SHP77 (cell line): ENCODE data around the gene ZNF628.
"Not testable (repeated sequence)": the region's sequence is repeated elsewhere in the genome, so short reads cannot be mapped to it uniquely, and the experiment has no call there.

Source experiments
- DNase-seq, 2 experiments: peaks; one replicate each; lab custom pipeline; 2025; lab: John Stamatoyannopoulos, UW

ZNF628 gene

DNA sequence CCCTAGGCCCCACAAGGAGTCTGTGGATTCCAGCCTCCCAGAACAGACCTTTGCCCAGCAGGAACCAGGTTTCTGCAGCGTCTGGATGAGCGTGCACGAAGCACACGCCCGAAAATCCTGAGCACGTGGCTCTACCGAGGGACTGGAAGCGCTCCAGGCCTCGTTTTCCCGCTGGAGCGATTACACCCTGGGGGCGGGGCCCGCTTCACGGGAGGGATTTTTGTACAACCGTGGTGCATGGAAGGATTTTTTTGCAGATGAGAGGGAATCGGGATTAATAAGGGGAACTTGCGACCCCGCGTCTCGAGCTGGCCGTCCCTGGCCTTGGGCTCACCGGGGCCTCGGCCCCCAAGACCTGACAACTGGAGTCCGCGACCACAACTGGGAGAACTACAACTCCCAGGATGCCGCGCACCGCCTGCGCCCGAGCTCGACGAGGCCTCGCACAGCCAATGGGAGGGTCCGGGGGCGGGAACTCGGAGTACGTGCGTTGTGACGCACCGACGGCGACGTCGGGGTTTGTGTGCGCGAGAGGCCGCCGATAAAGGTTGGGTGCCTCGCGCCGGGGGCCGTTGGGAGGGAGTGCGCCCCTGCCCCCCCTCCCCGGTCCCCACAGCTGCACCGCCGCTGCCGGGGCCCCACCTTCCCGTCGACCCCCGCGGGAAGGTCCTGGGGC, at the start of gene ZNF628:
Gene ZNF628 (plus strand): TSS at position 518 of the 676 bp plus-strand sequence. CDS start 3,294 bp downstream, outside the sequence.
- DNase-seq: peak; percentile 94 to 97

DNA sequence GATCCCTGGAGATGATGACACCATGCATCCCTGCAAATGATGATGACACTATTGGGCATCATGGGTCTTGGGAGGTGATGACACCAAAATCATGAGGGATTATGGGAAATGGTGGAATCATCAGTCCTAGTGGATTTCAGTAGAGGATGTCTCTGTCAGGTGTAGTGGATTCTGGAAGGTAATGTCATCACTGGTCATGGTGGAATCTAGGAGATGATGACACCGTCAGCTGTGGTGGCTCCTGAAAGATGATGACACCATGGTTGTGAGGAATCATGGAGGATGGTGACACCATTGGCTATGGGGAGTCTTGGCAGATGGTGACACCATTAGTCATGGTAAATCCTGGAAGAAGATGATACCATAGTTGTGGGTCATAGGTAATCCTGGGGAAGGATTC, 45.2 kb upstream of the ZNF628 start:
- DNase-seq: no peak

DNA sequence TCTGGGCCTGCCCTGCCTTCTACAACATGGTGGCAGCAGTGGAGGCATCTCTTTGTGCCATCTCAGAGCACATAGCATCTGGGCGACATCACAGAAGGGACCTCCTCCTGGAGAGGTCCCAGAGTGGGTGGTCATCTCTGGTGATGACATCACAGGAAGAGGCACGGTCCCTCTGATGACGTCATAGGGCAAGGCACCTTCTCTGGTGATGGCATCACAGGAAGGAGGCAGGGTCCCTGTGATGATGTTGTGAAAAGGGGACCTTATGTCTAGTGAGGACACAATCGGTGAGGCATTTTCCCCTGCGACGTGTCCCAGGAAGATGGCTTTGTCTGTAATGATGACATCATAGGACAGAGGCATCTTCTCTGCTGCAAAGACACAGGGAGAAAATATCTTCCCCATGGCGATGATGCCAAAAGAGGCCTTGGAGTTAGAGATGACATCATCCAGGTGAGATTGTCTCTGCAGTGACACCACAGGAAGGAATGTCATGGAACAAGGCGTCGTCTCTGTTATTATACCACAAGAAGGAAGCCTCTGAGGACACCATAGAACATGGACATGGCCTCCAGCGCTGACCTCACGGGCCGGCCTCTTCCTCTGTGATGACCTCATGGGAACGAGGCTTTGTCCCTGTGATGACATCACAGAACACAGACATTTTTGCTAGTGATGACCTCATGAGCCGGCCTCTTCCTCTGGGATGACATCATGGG, 44.0 kb upstream of the ZNF628 start:
- DNase-seq: no peak

DNA sequence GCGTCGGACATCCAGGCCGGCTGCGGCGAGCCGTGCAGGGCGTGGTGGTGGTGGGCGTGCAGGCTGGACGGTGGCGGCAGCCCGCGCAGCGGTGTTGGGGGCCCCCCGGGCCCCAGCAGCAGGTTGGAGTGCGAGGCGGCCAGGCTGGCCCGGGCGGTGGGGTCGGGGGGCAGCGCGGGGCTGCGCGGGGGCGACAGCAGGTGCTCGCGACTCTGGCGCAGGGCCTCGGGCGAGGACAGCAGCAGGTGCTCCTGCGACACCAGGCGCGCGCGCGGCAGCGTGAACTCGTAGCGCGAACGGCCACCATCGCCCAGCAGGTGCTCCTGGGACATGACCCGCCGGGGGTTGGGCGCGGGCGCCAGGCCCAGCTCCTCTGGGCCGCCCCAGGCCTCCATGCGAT, 43.1 kb upstream of the ZNF628 start:
- DNase-seq: no peak

DNA sequence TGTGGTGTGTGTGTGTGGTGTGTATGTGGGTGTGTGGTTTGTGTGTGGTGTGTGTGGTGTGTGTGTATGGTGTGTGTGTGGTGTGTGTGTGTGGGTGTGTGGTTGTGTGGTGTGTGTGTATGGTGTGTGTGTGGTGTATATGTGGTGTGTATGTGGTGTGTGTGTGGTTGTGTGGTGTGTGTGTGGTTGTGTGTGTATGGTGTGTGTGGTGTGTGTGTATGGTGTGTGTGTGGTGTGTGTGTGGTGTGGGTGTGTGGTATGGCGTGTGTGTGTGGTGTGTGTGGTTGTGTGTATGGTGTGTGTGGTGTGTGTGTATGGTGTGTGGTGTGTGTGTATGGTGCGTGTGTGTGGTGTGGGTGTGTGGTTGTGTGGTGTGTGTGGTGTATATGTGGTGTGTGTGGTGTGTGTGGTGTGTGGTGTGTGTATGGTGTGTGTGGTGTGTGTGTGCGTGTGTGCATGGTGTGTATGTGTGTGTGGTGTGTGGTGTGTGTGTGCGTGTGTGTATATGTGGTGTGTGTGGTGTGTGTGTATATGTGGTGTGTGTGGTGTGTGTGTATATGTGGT, 42.0 kb upstream of the ZNF628 start:
- no peak for DNase-seq

DNA sequence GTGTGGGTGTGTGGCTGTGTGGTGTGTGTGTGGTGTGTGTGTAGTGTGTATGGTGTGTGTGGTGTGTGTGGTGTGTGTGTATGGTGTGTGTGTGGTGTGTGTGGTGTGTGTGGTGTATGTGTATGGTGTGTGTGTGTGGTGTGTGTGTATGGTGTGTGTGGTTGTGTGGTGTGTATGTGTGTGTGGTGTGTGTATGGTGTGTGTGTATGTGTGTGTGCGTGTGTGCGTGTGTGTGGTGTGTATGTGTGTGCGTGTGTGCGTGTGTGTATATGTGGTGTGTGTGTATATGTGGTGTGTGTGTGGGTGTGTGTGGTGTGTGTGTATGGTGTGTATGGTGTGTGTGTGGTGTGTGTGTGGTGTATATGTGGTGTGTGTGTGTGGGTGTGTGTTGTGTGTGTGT, 41.4 kb upstream of the ZNF628 start:
- DNase-seq: no peak

DNA sequence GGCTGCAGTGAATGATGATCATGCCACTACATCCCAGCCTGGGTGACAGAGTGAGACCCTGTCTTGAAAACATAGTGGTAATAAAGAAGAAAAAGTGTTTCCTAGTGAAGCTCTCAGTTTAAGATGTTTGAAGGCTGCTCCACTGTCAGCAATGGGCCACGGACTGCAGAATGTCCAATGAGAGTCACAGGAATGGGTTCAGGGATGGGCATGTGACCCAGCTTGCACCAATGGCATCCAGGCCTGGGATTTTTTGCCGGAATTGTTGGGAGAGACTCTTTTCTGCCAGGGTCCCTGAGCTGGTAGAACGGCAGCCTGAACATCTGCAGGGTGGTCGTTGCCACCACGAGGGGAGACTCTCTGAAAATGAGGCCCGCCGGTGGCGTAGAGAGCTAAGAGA, 39.6 kb upstream of the ZNF628 start:
- no peak for DNase-seq

DNA sequence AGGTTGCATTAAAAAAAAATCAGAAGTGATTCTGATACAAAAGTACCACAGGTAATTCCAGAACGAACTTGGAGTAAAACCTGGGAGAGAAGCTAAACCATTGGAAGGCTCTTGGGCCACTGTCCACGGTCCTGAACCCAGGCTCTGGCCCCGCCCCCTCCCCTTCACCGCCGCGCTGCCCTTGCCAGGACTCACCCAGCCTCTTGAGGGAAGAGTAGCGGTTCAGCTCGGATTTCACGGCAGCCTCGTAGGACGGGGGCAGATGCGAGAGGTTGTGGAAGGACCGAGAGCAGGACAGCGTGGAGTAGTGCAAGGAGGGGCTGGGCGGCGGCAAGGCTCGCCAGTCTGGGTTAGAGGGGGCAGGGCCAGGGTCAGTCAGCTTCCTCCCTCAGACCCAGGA, 39.0 kb upstream of the ZNF628 start:
- DNase-seq: peak; percentile 32 to 58

DNA sequence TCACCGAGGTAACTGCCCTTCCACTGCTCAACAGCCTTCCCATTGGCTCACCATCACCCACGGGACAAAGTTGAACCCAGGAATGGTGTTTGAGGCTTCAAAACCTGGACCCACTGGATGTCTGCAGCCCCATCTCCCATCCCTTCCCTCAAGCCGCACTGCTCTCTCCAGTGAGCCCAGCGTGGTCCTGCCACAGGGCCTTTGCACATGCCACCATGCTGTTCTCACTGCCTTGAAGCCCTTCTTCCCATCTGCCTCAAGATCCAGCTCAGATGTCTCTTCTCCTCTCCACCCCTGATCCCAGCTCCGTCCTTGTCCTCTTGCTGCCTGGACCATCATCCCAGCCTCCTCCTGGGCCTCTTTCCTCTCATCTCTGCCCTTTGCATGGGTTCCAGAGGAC, 37.4 kb upstream of the ZNF628 start:
- no peak for DNase-seq

DNA sequence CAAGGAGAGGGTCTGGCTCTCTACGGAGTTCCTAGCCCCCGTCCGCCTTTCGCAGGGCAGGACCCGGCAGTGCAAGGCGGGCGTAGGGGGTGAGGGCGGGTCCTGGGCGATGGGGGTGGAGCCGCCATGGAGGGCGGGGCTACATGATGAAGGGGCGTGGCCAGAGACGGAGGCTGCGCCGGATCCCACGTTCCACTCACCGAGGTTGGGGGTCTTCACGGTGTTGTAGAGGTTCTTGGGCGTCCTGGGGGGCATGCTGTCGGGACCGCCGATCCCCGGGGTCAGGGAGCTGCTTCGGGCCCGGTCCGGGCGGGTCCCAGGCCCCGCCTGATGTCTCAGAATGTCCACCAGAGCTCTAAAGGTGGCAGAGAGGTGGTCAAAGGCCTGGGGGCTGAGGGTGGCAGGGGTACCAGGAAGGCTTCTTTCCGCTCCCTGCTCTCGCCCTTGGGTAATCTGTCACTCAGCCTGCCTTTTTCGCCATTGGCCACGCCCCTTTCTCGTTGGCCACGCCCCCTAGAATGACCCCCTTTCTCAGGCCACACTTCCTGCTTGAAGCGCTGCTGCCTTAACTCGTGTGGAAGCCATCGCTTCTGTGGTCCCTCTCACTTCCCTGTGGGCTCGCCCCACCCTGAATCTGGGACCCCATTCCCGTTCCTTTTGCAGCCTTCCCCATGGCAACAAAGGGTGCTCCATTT, 35.9 kb upstream of the ZNF628 start:
- DNase-seq: no peak

DNA sequence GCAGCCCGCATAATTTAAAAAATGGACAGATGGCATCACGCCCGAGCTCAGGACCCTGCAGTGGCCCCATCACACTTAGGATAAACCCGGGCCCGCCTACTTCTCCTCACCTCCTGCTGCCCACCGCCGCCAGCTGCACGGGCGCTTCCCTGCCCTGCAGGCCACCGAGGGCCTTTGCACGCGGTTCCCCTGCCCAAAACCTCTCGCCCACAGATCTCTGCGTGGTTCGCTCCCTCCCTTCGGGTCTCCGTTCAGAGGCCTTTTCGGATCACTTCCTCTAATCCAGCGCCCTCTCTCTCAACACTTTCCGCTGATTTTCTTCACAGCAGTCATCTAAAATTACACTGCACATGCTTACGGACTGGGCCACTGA, 35.1 kb upstream of the ZNF628 start:
- no peak for DNase-seq

DNA sequence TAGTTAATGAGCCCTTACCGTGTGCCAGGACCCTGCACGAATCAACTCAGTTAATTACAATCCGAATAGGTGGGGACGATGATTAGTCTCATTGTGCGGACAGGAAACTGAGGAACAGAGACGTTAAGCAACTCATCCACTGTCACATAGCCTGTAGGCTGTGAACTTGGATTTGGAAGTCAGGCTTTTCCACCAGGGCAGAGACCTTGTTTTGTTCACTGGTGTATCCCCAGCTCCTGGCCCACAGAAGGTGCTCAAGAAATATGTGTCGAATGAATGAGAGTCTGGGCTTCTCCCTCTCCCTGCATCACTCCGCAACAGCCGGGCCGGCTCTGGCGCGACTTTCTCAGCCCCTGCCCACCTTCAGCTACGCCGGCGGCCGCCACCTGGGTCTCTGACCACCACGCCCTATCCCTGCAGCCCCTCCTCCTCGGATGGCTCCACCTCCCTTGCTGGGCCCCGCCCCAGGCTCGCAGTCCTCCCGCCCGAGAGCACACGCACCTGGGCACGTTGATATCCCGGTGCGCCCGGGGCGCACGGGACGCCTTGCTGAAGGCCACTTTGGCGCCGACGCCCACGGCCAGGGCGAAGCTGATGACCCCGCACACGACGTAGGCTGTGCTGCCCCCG, 34.6 kb upstream of the ZNF628 start:
- DNase-seq: no peak

DNA sequence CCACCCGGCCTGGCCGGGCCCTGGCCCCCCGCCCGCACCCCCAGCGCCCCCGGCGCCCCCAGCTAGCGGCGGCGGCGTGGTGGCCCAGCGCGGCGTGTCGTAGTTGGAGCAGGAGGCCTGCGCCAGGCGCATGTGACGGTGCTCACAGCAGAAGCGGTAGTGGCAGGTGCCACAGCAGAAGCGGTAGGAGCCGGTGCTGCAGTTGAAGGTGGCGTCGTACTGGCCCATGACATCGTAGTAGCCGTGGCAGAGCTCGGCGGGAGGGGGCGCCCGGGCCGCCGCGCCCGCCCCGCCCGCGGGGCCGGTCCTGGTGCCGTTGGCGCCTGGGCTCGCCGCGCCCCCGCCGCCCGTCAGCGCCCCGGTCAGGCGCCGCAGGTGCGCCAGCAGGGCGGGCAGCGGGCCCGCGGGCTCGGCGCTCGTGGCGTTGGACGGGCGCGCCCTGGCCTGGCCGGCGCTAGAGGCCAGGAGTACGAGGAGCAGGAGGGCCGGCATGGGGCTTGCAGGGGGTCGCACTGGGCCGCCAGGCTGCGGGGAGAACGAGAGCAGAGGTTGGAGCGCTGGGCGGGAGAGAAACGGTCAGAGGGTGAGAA, 34.0 kb upstream of the ZNF628 start:
- DNase-seq: peak in 1 of 2 experiments; percentile 7

DNA sequence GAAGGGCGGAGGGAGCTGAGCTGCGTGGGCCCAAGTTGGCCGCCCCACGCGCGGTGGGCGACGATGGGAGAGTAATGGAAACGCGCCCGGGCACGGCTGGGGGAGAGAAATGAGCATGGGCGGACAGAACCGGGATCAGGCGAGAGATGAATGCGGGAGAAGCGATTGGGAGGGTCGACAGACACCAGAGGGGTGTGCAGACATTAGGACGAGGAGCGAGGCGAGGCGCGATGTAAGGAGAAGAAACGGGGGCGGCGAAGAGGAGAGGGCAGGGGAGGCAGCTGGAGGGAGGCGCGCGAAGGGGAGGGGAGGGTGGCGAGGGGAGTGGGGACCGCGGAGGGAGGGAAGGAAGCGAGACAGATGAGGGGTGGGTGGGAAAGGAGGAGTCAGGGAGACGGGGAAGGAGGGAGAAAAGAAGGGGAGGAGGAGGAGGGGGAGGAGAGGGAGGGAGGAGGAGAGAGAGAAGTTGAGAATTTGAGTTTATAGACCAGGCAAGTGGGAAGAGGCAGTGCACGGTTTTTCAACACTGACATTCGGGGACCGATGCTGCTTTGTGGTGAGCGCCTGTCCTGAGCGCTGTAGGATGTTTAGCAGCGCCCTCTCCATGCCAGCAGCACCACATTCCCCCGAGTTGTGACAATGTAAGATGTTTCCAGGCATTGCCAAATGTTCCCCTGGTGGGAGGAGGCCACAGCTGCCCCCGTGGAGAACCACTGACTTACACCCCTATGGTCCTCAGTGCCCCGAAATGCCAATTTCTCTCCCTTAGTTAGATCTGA, 33.2 kb upstream of the ZNF628 start, which contains the start of gene SHISA7:
Gene SHISA7 (minus strand): TSS at position 256 of the 779 bp plus-strand sequence. CDS start 437 bp downstream, outside the sequence.
- DNase-seq: no peak

DNA sequence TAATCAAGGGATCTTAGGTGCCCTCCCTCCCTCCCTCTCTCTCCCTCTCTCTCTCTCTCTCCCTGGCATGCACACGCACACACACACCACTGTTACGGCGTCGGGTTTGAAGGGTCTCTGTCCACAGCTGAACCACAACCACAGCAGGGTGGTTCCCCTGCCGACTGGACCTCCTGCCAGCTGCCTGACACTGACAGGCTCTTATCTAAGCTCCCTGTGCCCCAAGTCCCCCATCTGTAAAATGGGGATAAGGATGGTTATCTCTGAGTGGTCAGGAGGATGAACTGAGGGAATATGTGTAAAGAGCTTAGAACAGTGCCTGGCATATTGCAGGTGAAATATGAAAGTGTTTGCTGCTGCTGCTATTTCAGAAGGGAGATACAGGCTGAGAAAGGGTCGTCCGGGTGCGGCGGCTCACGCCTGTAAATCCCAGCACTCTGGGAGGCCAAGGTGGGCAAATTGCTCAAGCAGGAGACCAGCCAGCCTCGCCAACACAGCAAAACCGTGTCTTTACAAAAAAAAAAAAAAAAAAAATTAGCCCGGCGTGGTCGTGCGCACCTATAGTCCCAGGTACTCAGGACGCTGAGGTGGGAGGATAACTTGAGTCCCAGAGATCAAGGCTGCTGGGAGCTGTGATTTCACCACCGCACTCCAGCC, 32.5 kb upstream of the ZNF628 start:
- no peak for DNase-seq

DNA sequence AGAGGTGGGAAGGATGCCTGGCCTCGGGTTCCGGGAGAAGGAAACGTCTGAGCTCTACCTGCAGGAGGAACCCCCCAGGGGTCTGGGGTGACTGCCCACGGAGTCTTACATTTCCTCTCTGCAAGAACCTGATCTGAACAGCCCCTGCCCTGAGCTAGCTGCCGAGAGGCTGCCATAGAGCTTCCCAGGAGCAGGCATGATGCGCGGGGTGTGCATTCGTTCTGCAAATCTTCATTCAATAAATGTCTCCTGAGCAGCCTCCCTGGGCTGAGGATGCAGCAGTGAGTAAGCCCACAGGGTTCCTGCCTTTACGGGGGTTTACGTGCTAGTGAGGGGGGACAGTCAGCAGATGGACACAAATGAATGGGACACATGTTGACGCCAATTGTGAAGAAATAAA, 31.8 kb upstream of the ZNF628 start:
- DNase-seq: no peak

DNA sequence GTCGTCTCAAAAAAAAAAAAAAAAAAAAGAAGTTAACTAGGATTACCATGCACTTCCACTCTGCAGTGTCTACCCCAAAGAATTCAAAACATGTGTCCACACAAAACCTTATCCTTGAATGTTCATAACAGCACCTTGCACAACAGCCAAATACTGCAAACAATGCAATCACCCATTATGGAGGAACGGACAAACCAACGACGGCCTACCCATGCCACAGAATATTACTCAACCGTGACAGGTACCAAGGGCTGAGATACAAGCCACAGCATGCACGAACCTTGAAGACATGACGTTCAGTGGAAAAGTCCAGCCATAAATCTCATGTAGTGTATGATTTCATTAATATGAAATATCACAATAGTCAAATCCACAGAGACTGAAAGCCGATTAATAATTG, 30.4 kb upstream of the ZNF628 start:
- no peak for DNase-seq

DNA sequence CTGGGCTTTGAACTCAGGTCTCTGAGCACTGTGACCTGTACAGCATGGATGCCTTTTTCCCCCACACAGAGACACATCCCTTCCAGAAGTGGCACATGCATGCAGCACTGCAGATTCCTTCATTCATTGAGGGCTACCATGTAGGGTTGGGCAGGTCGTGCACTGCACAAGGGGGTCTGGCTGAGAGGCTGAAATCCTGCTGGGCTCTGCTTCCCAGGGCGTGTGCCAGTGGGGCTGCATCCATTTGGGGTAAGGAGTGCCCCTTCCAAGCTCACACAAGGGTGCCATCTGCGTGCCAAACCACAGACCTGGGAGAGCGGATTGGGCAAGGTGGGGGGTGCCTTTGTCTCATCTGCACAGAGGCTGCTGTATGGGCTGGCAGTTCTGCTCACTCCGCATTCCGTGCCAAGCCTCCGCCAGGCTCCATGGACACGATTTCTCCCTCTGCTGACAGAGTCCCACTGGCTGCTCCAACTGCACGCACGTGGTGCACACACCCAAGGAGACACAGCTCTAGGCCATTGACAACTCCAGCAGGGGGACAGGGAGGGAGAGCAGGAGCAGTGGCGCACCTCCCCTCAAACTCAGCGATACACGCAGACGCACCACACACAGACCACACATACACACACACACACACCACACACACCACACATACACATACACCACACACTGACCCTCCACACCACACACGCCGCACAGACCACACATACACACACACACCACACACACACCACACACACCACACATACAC, 28.8 kb upstream of the ZNF628 start:
- peak; percentile 20 to 31 for DNase-seq

DNA sequence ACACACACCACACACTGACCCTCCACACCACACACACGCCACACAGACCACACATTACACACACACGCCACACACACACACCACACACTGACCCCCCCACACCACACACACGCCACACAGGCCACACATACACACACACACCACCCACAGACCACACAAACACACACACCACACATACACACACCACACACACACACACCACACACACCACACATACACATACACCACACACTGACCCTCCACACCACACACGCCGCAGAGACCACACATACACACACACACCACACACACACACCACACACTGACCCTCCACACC, 28.3 kb upstream of the ZNF628 start:
- DNase-seq: not testable (repeated sequence)

DNA sequence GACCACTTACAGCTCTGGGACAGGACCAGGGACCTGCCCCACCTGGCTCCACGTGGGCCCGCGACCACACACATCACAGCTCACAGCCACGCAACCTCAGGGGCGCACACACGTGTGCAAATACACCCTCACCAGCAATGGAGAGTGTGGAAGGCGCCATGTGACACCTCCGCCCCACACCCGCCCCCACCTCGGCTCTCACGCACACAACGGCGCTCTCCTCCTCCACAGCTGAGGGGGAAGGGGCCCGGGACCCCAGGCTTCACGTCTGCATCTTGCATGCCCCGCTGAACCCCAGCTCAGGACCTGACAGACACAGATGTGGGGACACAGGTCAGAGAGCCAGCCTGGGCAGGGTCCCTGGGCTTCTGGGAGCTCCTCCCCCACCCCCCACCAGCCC, 26.9 kb upstream of the ZNF628 start:
- DNase-seq: no peak
